GM15510 (cell line): ENCODE results near the gene TM9SF2.

Source experiments
- POLR2A ChIP-seq: IDR thresholded peaks from 3 replicates; pipeline ENCODE4 v1.6.1; 2011; ENCODE audit warnings: borderline replicate concordance; ENCODE audit not compliant: insufficient read length; ENCODE audit errors: extremely low read depth

The TM9SF2 gene

GRCh38 chr13:99517984-99518383, 16.7 kb downstream of the TM9SF2 start:
- no peak for TF ChIP-seq POLR2A

DNA sequence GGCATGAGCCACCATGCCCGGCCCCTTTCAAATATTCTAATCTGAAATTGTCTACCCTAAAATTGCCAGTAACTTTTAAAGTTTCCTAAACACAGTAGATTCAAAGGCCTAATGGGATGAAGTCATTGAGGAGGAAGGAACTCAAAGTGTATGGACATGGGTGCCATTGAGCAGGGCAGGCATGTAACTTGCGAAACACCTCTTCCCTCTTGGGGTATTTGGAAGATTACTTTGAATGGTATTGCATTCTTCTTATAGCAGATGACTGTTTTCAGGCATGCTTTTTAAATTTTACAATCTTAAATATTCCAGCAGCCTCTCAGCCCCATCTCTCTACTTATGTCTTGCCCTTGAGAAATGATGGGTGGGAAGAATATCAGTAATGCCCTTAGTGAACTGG, 21.0 kb downstream of the TM9SF2 start:
- TF ChIP-seq POLR2A: no peak

DNA sequence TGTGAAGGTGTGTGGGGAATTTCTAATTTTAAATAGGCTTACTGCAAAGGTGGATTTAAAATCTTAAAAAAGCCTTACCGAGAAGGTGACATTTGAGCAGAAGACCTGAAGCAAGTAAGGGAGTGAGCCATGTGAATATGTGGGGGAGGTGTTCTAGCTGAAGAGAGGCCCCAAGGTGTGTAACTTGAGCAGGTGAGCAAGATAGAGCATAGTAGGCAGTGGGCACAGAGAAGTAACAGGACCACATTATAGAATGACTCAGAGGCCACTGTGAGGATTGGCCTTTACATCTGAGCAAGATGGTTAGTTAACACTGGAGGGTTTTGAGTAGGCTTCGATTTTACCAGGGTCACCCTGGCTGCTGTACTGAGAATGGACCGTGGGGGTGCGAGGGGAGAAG, 22.6 kb downstream of the TM9SF2 start:
- TF ChIP-seq POLR2A: no peak

- no peak for TF ChIP-seq POLR2A
Observed at GRCh38 chr13:99525967-99526366, 24.7 kb downstream of the TM9SF2 start.

- no peak for TF ChIP-seq POLR2A
Observed at GRCh38 chr13:99526549-99526948, 25.3 kb downstream of the TM9SF2 start.

DNA sequence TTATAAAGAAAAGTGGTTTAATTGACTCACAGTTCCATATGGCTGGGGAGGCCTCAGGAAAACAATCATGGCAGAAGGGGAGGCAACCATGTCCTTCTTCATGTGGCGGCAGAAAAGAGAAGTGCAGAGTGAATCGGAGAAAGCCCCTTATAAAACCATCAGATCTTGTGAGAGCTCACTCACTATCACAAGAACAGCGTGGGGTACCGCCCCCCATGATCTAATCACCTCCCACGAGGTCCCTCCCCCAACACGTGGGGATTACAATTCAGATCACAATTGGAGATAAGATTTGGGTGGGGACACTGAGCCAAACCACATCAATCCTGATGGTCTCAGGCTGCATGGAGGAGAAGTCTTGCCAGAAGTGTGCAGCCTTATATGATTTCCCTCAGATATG, 26.0 kb downstream of the TM9SF2 start:
- TF ChIP-seq POLR2A: no peak

DNA sequence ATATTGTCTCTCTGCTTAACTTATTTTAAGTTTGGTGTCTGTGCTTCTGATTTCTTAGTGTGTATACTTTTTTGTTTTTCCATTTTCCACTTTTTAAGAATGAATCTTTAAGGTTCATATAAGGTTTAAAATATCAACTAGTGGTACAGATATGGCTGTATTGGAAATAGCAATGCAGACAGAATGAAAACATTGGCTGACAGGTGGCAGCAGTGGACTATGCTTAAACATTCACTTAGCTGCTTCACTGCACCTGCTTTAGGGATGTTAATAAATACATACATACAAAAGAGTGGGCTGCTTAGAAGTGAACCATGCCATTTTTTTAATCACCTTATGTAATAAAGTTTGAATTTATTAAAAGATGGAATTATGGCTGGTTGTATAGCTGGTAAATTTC, 27.3 kb downstream of the TM9SF2 start:
- no peak for TF ChIP-seq POLR2A

GRCh38 chr13:99536023-99536422, 34.8 kb downstream of the TM9SF2 start:
- TF ChIP-seq POLR2A: no peak

DNA sequence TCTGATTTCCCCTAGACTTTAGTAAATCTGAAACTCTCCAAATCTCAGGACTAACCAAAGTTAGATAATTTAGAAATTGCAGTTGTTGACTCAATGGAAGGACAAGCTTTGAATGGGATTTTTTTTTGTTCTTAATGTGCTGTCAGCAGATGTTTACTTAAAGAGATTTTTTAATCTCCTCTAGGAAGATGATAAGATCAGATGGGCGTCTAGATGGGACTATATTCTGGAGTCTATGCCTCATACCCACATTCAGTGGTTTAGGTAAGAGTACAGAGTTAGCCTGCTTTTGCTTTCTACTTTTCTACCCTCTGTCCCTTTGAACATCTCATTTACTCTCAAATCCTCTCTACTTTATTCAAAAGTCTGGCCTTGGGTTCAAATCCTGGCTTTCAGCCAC, 39.3 kb downstream of the TM9SF2 start:
- no peak for TF ChIP-seq POLR2A

DNA sequence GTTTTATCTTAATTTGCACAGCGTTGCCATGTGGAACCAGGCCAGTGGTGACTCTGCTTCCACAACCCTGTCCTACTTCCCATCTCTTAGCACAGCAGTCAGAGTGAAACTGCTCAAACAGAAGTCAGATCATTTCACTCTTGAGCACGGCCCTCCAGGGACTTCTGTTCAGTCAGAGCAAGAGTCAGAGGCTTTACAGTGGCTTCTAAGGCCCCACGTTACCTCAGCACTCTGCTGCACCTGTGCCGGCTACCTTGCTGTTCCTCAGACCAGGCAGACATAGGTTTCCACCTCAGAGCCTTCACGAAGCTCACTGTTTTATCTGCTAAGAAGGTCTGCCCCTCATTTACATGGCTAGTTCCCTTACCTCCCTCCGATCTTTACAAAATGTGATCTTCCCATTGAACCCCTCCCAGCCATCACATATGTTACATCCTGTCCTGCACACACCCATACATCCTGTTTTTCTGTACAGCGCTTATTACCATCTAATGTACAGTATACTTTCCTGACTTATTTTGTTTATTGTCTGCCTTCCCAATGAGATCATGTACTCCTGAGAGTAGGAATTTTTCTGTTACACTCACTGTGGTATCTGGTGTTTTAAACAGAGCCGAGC, 41.6 kb downstream of the TM9SF2 start:
- TF ChIP-seq POLR2A: peak; percentile 20

DNA sequence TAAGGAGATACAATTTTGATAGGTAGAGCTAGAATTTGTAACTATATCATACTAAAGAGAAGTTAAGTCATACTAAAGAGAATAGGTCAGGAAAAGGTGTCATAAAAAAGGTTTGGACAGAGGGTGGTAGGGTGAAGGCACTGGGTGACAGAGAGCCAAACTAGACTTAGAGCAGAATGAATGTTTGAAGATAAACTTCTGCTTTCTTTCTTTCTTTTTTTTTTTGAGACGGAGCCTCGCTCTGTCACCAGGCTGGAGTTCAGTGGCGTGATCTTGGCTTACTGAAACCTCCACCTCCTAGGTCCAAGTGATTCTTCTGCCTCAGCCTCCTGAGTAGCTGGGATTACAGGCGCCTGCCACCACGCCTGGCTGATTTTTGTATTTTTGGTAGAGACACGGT, 44.1 kb downstream of the TM9SF2 start:
- TF ChIP-seq POLR2A: no peak

GRCh38 chr13:99545979-99546378, 44.7 kb downstream of the TM9SF2 start:
- TF ChIP-seq POLR2A: no peak

- TF ChIP-seq POLR2A: no peak
Observed at GRCh38 chr13:99546878-99547277, 45.6 kb downstream of the TM9SF2 start.

GRCh38 chr13:99548448-99548847, 47.2 kb downstream of the TM9SF2 start:
- no peak for TF ChIP-seq POLR2A

DNA sequence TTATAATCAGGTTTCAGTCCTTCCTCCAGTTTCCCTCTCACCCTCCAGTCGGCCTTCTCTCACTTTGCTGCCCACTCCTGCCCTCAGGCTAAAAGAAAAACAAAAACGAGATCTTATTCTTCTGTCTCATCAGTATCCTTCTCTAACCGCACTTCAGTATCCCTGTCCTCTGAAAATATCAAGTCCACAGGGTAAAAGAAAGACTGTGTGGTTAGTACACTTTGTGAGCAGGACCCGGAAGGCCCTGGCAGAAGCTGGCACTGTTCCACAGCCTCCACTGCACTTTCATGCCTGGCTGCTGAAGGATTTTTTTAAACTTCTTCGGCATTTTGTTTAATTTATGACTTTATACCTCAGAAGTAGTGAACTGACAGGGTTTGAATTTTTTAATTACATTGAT, 51.8 kb downstream of the TM9SF2 start:
- no peak for TF ChIP-seq POLR2A

DNA sequence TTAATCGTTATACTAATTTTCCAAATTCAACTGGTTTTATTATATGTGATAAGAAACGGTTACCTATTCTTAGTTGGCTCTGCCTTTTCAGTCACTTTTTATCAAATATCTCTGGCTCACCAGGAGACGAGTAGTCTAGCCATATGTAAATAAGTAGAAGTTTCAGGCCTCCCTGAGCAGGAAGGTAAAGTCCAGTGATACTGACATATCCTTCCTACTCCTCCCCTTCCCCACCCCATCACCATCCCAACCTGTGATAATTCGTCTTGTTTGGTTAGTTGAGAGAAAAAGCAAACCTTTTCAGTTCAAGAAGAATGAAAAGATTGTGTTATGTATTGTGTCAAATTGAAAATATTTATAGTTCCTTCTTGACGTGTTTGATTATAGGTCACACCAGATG, 53.9 kb downstream of the TM9SF2 start:
- no peak for TF ChIP-seq POLR2A

GRCh38 chr13:99556867-99557443, 55.7 kb downstream of the TM9SF2 start:
- TF ChIP-seq POLR2A: no peak
